ENCODE results near the gene ENTHD1. TPM values are rescaled to one million over a fixed set of nuclear protein-coding genes. Genes with fewer than 3 reads are reported as not detected.

The ENTHD1 gene
- total and polyA plus RNA-seq, 8 donors = 0.02 TPM; not detected in 7

- 72 to 77% methylated on average over 8 of the region's 8 CpGs for WGBS, 2 donors
- no peak overlapping the region for H3K27ac ChIP-seq
- H3K27me3 ChIP-seq = no peaks in the 10 kb centered on the region
- ATAC-seq (no peak), FAIRE-seq (no peak), DNase-seq (no peak)
- no peaks in the 10 kb centered on the region for H3K4me1 ChIP-seq
- no peaks in the 10 kb centered on the region for H3K36me3 ChIP-seq
- no peak for TF ChIP-seq CTCF (IDR thresholded peaks at IDR 0.05)
- H3K9me3 ChIP-seq = no peaks in the 10 kb centered on the region
- intact Hi-C loops (cut with DNase I) = no loop called here
- H3K4me3 ChIP-seq = no peak overlapping the region
These were observed 8.1 kb upstream of the ENTHD1 start for GRCh38 chr22:39901565-39902146.

GRCh38 chr22:39900306-39901227 lies 7.0 kb upstream of the ENTHD1 start, which contains the start of gene GRAP2:
TSS of gene GRAP2 (plus strand) at chr22:39901084. CDS start at chr22:39947107, 46,023 bp downstream.
- TF ChIP-seq CTCF (IDR thresholded peaks at IDR 0.05) = no peak
- H3K27ac ChIP-seq = no peak within 1 kb of the TSS
- no peaks in the 10 kb centered on the region for H3K36me3 ChIP-seq
- H3K9me3 ChIP-seq = no peaks in the 10 kb centered on the region
- DNase-seq (no peak), ATAC-seq (peak in 2 of 4 donors; percentile 35 to 40), FAIRE-seq (no peak)
- H3K27me3 ChIP-seq = no peaks in the 10 kb centered on the region
- no peak within 1 kb of the TSS for H3K4me3 ChIP-seq
- intact Hi-C loops (cut with DNase I) = no loop called here
- no peaks in the 10 kb centered on the region for H3K4me1 ChIP-seq
- 68 to 87% methylated on average over 4 of the region's 4 CpGs for WGBS, 2 donors

GRCh38 chr22:39898997-39899396 lies 5.4 kb upstream of the ENTHD1 start:
- ATAC-seq = peak in 2 of 4 donors; percentile 47 to 59
- H3K36me3 ChIP-seq = no peaks in the 10 kb centered on the region
- no peaks in the 10 kb centered on the region for H3K4me1 ChIP-seq
- no peak for TF ChIP-seq CTCF (IDR thresholded peaks at IDR 0.05)
- H3K4me3 ChIP-seq = no peak overlapping the region
- H3K27ac ChIP-seq = no peak overlapping the region
- no peak for FAIRE-seq
- intact Hi-C loops (cut with DNase I) = no loop called here
- WGBS, 2 donors = 66 to 76% methylated on average over 2 of the region's 2 CpGs
- H3K27me3 ChIP-seq = no peaks in the 10 kb centered on the region
- no peaks in the 10 kb centered on the region for H3K9me3 ChIP-seq
- no peak for DNase-seq

GRCh38 chr22:39897841-39898240 lies 4.3 kb upstream of the ENTHD1 start:
- no peak overlapping the region for H3K27ac ChIP-seq
- FAIRE-seq (no peak), ATAC-seq (no peak), DNase-seq (no peak)
- no peaks in the 10 kb centered on the region for H3K27me3 ChIP-seq
- H3K9me3 ChIP-seq = no peaks in the 10 kb centered on the region
- no peak for TF ChIP-seq CTCF (IDR thresholded peaks at IDR 0.05)
- 87 to 93% methylated on average over 3 of the region's 3 CpGs for WGBS, 2 donors
- no peaks in the 10 kb centered on the region for H3K36me3 ChIP-seq
- no peaks in the 10 kb centered on the region for H3K4me1 ChIP-seq
- intact Hi-C loops (cut with DNase I) = no loop called here
- no peak overlapping the region for H3K4me3 ChIP-seq
